Fibroblast of villous mesenchyme (primary cell): ENCODE results near the gene CYREN. TPM values are rescaled to one million over a fixed set of nuclear protein-coding genes. Genes with fewer than 3 reads are reported as not detected.

Experiments
- DNase-seq: peaks from one replicate; pipeline ENCODE4 v3.0.0-alpha.2; 2010; ENCODE audit warnings: low read depth
- H3K4me3 ChIP-seq: 2 replicates; pipeline ENCODE4 v1.5.1; 2011; ENCODE audit warnings: low read depth, mild to moderate bottlenecking, low read length
- CTCF ChIP-seq: IDR thresholded peaks from 2 replicates; pipeline ENCODE4 v1.5.1; 2012; ENCODE audit warnings: low read depth, mild to moderate bottlenecking, low read length; ENCODE audit not compliant: insufficient read depth
- total RNA-seq: library from RNA; depleted of rRNA; stranded (reverse); fragments of >200 nt; gene quantifications from 2 replicates; pipeline ENCODE4 v1.2.3, GENCODE V29; 2012

The CYREN gene
- total RNA-seq, 1 donor, result 34.1 TPM

- no peak for TF ChIP-seq CTCF
- no peak for DNase-seq
- H3K4me3 ChIP-seq, result no peak overlapping the region
Observed at GRCh38 chr7:135159359-135160085, 11.0 kb downstream of the CYREN start.

- H3K4me3 ChIP-seq, result no peak overlapping the region
- DNase-seq, result no peak
- TF ChIP-seq CTCF, result no peak
Observed at GRCh38 chr7:135158874-135159273, 11.6 kb downstream of the CYREN start.

- DNase-seq, result no peak
- TF ChIP-seq CTCF, result no peak
- no peak overlapping the region for H3K4me3 ChIP-seq
Observed at GRCh38 chr7:135158141-135158655, 12.3 kb downstream of the CYREN start.

- H3K4me3 ChIP-seq, result no peak overlapping the region
- no peak for TF ChIP-seq CTCF
- no peak for DNase-seq
Observed at GRCh38 chr7:135156290-135156689, 14.2 kb downstream of the CYREN start.

GRCh38 chr7:135154734-135155133, 15.8 kb downstream of the CYREN start:
- DNase-seq, result no peak
- H3K4me3 ChIP-seq, result no peak overlapping the region
- TF ChIP-seq CTCF, result no peak

- H3K4me3 ChIP-seq, result no peak overlapping the region
- no peak for TF ChIP-seq CTCF
- no peak for DNase-seq
Observed at GRCh38 chr7:135152442-135152841, 18.1 kb downstream of the CYREN start.

- H3K4me3 ChIP-seq, result no peak overlapping the region
- DNase-seq, result no peak
- TF ChIP-seq CTCF, result no peak
Observed at GRCh38 chr7:135151533-135151932, 19.0 kb downstream of the CYREN start.
